HG02759 (cell line): ENCODE measurements around the gene HLA-DQB2.
"Not testable (repeated sequence)": the region's sequence is repeated elsewhere in the genome, so short reads cannot be mapped to it uniquely, and the experiment has no call there.

ENCODE experiments used
- ATAC-seq: cut with Tn5 transposase; IDR thresholded peaks from one replicate; pipeline ENCODE4 v1.9.1; 2021; ENCODE audit warnings: mild to moderate bottlenecking, moderate library complexity; ENCODE audit not compliant: unreplicated experiment

The HLA-DQB2 gene

DNA sequence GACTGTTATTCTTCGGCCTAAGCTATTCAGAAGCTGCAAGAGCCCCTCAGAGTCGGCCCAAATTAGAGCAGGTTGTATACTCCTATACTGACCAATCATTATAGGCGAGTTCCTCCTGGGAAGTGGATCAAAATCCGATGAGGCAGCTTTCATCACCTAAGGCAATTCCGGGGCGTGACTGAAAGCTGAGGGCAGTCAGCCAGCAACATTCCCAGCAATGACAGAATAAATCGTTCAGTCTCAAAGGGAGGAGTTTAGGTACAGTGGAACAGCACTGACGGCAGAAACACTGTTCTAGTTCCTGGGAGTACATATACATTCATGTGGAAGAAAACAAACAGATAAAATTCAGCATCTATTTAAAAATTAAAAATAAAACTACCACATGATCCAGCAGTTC lies 10.8 kb downstream of the HLA-DQB2 start:
- no peak for ATAC-seq

DNA sequence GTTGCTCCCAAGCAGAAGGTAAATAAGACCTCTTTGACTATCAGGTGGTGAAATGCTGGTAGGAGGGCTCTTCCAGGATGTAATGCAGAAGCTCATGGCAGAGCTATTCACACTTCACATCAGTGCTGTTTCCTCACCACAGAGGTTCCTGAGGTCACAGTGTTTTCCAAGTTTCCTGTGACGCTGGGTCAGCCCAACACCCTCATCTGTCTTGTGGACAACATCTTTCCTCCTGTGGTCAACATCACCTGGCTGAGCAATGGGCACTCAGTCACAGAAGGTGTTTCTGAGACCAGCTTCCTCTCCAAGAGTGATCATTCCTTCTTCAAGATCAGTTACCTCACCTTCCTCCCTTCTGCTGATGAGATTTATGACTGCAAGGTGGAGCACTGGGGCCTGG lies 17.7 kb downstream of the HLA-DQB2 start:
- not testable (repeated sequence) for ATAC-seq

DNA sequence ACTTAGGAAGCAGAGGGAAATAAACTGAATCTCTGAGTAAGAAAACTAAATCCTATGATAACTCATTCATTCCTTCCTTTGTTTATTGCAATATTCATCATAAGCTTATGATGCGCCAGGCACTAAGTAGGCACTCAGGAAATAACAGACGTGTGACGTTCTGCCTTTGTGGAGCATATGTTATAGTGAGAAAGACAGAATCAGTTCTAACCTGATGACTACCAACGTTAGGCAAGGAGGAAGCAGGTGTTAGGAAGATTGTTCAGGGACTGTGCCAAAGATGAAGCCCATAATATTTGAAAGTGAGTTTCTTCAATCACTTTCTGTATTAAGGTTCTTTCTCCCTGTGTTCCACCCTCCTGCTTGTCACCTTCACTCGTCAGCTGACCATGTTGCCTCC lies 18.6 kb downstream of the HLA-DQB2 start:
- no peak for ATAC-seq

DNA sequence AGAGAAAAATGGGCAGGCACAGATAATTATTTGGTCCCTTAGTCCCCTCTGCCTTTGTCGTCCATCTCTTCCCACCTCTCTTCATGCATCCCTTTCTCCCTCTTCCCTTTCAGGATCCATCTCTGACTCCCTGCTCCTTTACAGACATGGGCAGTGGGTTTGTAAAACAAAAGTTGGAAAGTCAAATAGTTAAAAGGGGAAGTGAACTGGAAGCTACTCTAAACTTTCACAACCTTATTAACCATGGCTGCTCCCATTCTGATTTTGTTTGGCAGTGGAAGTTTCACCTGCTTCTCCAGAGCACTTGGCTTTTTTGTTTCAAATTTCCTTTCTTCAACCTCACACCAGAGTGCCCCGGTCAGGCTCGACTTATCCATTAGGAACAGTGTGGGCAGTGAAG lies 21.0 kb downstream of the HLA-DQB2 start:
- ATAC-seq, result no peak

DNA sequence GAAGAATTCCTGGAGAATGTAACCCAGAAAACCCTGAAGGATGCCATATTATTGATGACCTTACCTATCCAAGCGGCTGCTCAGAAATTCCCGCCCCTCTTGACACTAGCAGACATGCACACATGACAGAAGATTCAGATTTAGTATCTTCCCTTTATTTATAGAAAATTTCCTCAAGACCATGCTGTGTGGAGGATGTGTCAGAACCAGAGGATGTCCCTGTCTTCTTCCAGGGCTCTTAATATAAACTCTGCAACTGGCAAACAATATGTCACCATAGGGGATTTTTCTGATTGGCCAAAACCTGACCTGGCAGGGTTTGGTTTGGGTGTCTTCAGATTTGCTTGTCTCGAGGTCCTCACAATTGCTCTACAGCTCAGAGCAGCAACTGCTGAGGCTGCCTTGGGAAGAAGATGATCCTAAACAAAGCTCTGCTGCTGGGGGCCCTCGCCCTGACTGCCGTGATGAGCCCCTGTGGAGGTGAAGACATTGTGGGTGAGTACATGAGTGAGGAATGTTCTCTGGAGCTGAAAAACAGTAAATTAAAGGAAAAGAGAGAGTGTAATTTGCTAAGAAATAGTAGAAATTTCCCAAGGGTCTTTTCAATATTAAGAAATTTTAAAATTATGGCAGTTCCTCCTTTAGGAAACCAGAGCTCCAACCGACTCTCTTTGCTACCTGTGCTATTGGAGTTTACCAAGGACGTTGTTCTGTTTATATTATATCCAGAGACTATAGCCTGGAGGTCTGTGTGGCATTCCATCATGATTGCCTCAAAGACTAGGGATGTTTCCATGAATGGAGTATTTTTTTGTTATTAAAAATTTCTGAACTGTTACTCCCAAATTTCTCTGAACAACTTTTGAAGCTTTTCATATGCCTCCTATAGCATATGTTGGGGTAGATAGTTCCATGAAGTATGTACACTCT lies 22.0 kb downstream of the HLA-DQB2 start, which contains the start of gene HLA-DQA2:
TSS of gene HLA-DQA2 (plus strand) at position 361 of the 930 bp plus-strand sequence. CDS start at position 414, 53 bp downstream.
- no peak for ATAC-seq

DNA sequence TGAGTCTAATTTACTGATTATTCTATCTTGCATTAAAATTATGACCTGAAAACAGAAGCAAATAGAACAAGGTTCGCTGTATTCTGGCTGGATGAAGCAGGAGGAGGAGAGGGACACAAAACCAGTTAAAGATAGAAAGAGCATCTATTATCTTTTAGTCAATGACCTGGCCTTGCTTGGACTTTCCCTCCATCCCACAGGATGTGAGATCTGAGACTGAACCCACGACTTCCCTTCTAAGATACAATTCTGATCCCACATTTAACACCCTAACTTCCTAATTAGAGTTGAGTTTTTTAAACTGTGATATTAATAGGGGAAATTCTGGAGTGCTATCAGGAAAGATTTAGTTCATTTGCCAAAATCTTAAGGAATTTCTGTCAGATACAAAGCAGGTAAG lies 25.2 kb downstream of the HLA-DQB2 start:
- ATAC-seq, result no peak

DNA sequence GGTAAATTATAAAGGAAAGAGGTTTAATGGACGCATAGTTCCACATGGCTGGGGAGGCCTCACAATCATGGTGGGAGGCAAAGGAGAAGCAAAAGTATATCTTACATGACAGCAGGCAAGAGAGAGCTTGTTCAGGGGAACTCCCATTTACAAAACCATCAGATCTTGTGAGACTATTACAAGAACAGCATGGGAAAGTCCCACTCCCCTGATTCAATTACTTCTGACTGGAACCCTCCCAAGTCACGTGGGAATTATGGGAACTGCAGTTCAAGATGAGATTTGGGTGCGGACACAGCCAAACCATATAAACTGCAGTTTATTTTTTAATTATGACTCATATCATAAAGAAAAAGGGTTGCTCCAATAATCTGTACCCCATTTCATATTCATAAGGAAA lies 44.5 kb downstream of the HLA-DQB2 start:
- ATAC-seq, result no peak

DNA sequence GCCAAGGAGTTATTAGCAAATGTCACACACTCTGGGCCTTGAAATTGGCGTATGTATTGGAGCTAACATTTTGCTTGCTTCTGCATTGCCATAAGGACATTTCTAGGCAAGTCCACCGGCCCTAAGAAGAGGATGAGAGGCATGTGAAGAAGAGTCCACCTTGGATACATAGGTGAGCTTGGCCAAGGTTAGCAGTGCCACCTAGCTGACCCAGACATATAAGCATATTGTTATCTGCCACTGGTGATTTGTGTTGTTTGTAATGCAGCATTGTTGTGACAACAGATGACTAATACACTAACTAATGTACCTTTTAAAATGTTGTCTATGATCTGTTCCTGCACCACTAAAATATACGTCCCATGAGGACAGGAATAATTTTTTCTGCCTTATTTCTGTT lies 46.9 kb downstream of the HLA-DQB2 start:
- ATAC-seq, result no peak

DNA sequence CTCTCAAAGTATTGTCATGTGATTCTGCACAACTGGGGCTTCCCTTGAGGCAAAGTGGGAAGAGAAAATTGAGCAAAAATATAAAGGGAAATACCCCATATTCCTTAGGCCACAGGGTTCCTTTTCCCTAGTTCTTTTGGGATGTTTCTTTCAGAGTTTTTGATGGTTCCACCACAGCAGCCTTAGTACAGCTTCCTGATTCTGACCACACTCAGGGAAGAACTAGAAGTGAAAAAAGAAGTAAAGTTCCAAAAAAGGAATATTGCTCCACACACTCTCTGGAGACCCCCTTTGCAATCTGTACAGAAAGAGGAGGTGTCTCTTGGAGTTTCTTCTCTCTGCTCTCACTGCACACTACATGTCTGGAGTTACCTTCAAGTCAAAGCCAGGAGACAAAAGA lies 50.1 kb downstream of the HLA-DQB2 start:
- no peak for ATAC-seq

DNA sequence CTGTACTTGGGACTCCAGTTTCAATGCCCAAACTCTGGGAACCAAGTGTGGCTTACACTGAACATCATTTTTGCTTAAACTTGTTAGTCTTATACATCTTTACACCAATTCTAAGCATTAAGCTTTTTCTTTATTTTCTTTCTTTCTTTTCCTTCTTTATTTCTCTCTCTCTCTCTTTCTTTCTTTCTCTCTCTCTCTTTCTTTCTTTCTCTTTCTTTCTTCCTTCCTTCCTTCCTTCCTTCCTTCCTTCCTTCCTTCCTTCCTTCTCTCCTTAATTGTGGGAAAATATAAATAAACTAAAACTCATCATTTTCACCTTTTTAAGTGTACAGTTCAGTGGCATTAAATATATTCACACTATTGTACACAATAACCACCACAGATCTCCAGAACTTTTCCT lies 53.7 kb downstream of the HLA-DQB2 start:
- ATAC-seq, result no peak
